ENCODE results near the gene MECP2.

MECP2 gene

DNA sequence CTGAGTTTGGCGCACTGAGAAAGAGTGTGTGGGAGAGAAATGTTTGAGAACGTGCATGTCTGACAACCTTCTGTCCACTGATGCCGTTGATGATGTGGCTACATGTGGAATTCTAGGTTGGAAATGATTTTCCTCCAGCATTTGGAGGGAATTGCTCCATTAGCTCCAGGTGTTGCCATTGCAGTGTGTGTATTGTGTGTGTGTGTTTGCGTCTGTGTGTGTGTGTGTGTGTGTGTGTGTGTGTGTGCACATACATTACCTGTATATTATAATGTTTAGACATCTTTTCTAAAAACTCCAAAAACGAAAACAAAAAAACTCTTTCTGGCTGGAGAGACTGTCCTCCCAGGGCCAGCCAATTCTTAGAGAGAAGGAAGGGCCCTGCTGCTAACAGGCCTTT lies 18.2 kb upstream of the MECP2 start:
- no peak for DNase-seq (ENCODE audit: extremely low read depth, low read depth)
- TF ChIP-seq, protein P1, sequence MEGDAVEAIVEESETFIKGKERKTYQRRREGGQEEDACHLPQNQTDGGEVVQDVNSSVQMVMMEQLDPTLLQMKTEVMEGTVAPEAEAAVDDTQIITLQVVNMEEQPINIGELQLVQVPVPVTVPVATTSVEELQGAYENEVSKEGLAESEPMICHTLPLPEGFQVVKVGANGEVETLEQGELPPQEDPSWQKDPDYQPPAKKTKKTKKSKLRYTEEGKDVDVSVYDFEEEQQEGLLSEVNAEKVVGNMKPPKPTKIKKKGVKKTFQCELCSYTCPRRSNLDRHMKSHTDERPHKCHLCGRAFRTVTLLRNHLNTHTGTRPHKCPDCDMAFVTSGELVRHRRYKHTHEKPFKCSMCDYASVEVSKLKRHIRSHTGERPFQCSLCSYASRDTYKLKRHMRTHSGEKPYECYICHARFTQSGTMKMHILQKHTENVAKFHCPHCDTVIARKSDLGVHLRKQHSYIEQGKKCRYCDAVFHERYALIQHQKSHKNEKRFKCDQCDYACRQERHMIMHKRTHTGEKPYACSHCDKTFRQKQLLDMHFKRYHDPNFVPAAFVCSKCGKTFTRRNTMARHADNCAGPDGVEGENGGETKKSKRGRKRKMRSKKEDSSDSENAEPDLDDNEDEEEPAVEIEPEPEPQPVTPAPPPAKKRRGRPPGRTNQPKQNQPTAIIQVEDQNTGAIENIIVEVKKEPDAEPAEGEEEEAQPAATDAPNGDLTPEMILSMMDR (IDR thresholded peaks at IDR 0.05; ENCODE audit: low read depth, low read length) = no peak

DNA sequence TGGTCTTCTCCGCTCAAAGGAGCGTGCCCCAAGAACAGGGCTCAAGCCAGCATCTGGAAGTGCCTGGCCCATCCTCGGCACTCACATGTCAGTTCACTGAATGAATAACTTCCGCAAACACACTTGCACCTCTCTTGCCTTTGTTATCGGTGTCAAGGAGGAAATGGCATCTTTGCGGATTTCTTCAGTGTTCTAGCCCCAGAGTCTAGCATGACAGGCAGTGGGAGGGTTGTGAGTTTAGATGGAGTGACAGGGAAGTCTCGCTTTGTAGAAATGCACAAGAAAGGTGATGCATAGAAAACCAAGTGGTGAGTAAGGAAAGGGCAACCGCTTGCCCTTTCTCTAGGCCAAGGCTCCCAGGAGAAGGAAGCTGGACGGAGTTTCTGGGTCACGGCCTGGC lies 17.6 kb upstream of the MECP2 start:
- DNase-seq (ENCODE audit: extremely low read depth, low read depth) = no peak
- TF ChIP-seq, protein P1 (IDR thresholded peaks at IDR 0.05; ENCODE audit: low read depth, low read length) = no peak

DNA sequence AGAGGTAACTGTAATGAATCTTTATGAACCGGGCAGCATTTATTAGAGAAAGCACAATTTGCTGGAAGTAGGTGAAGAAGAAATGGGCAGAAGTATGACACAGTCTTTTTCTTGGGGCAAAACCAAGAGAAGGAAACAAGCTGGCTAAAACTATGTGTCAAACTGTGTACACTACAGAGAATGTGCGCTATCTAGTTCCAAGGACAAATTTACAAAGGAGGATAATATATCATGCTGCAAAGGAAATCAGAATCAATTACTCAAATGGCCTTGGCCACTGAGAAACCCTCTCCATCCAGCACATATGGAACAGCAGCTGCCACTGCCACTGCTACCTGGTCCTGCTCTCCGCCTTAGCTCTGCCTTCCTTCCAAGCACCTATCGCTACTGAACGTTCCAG lies 17.1 kb upstream of the MECP2 start:
- DNase-seq (ENCODE audit: extremely low read depth, low read depth) = no peak
- TF ChIP-seq, protein P1 (IDR thresholded peaks at IDR 0.05; ENCODE audit: low read depth, low read length) = no peak

DNA sequence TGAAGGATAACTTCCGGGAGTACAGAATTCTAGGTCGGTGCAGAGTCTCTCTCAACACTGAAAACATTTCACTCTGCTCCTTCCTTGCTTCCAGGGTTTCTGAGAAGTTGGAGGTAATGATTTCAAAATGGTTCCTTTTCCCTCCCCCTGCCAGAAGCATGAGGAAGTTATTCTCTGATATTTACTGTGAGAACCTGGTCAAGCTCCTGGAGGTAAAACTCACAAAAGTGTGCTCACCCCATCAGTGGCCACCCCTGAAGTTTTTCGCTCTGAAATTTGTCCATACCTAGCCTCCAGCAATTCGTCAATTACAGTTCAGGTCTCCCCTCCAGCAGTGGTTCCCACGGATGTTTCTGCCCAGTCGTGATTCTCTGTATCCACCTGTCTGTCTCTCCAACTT lies 16.2 kb upstream of the MECP2 start:
- DNase-seq (ENCODE audit: extremely low read depth, low read depth) = no peak
- TF ChIP-seq, protein P1 (IDR thresholded peaks at IDR 0.05; ENCODE audit: low read depth, low read length) = no peak

DNA sequence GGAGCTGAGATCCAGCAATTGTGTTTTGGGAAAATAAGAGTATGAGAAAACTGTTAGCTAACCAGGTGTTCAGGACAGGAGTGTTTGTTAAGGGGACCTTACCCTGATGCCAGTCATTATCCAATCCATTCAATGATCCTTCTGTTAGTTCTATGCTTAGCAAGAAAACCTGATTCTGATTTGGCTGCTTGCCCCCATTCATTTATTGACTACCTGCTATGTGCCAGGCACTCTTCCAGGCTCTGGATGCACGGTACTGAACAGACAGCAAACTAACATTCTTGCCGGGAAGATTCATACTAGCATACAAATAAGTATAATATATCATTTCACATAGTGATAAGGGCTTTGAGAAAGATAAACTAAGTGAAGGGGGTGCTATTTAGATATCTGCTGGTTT lies 1.0 kb upstream of the MECP2 start:
- TF ChIP-seq, protein P1 (IDR thresholded peaks at IDR 0.05; ENCODE audit: low read depth, low read length) = no peak

DNA sequence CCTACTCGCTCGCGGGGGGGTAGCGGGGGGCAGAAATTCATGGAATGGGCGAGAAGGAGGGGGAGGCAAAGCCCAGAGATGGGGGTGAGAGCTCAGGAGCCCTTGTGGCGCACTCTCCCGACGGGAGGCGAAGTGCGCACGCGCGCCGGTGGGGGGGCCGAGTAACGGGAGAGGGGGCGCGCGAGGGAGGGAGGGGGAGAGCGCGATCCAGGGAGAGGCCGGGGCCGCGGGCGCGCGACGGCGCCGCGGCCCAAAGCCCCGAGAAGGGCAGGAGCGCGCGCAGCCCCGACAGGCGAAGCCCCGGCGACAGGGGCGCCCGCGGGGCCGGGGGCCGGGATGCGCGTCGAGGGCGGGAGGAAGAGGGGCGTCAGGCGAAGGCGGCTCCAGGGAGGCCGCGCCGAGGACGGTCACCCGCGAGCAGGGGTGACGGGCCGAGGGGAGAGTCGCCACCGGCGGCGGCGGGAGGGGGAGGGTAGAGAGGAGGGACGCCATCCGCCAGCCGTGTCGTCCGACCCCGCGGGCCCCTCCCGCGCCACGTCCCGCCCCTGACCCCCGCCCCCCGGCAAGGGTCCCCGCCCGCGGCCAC lies 421 bp downstream of the MECP2 start:
- TF ChIP-seq, protein P1 (IDR thresholded peaks at IDR 0.05; ENCODE audit: low read depth, low read length) = no peak
- DNase-seq (ENCODE audit: extremely low read depth, low read depth) = peak; percentile 35

More for the DNA sequence above, 1.0 kb upstream of the MECP2 start:
- no peak for DNase-seq (ENCODE audit: extremely low read depth, low read depth)

DNA sequence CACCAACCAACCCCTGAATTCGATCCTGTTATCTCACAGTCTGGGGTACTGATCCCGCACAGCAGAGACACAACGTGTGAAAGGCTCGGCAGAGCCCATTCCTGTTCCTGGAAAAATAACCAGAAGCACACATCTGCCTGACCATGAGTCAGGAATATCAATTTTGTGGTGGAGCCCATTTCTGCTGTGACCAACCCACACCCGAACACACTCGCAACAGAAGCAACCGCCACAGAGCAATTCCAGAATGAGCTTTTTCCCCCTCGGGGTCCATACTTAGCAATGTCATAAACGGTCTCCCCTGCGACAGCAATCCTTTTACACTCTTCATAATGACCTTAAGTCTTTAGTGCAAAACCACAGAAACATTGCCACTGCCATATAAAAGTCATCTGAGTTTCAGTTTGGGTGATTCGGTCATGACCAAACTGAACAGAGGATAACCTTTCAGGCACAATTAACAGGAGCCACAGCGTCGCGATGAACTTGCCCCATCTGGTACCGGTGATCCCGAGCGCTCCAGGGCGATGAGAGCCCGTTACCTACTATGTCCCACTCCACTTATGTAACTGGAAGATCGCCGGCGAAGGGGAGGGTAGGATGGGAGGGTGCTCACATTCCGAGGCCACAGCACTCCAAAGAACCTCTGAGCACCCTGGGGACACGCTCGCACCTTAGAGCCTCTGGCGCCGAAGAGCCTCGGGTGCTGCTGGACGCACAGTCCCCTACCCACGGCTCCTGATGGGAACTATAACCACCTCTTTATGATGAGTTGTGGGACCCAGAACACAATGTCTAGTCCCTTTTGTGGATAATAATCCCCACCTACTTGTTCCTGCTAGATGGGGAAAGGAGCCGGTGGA lies 1.1 kb downstream of the MECP2 start:
- DNase-seq (ENCODE audit: extremely low read depth, low read depth) = no peak
- TF ChIP-seq, protein P1 (IDR thresholded peaks at IDR 0.05; ENCODE audit: low read depth, low read length) = no peak
